GM21390 (cell line): ENCODE data around the gene MYL10.
"Not testable (repeated sequence)": the region's sequence is repeated elsewhere in the genome, so short reads cannot be mapped to it uniquely, and the experiment has no call there.

Experiments used
- ATAC-seq: cut with Tn5 transposase; IDR thresholded peaks from one replicate; pipeline ENCODE4 v1.9.1; 2021; ENCODE audit not compliant: unreplicated experiment

Gene MYL10

GRCh38 chr7:101620991-101621390 is 8.1 kb downstream of the MYL10 start:
- no peak for ATAC-seq

- ATAC-seq: no peak
Observed at GRCh38 chr7:101620395-101620794, 8.7 kb downstream of the MYL10 start.

DNA sequence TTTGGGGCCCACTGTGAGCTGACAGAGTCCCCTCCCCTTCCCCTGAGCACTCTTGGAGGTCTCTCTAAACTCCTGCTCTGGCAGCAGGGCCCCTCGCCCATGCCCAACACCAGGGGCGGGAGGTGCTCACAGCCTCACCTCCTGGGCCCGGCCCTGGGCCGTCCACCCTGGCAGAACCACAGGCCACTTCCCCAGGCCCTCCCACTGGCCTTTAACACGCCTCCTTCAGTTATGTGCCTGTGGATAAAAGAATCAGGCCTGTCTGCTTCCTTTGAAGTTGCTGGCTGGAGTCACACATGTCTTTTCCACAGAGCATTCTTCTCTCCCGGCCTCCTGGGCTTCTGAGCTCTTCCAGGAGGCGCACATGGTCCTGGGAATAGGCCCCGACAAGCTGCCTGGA is 10.2 kb downstream of the MYL10 start:
- ATAC-seq: no peak

DNA sequence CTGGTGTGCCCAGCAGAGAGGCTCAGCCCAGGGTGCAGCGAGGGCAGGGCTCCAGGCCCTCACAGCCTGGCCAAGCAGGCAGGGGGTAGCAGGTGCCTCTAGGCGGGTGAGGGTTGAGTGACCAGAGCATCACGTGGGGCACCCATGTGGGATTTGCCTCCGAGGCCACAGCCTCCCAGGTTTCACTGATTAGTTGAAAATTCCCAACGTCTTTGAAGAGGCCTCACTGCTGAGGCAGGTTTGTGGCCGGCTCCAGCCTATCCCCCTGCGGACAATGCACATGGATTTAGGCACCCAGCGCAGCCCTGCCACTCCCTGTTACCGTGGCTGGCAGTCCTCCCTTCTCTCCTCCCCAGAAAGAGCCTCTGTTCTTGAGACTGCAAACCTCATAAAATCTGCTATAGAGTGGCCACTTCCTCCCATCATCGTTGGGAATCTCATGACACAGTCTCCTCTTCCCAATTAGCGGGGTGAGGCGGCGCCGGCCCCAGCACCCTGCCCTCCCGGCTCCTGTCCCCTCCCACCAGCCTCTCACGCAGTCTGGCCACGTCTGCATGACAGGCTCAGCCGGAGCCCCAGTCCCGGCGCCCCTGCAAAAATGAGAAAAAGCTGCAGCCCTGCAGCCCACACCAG is 10.8 kb downstream of the MYL10 start:
- no peak for ATAC-seq

DNA sequence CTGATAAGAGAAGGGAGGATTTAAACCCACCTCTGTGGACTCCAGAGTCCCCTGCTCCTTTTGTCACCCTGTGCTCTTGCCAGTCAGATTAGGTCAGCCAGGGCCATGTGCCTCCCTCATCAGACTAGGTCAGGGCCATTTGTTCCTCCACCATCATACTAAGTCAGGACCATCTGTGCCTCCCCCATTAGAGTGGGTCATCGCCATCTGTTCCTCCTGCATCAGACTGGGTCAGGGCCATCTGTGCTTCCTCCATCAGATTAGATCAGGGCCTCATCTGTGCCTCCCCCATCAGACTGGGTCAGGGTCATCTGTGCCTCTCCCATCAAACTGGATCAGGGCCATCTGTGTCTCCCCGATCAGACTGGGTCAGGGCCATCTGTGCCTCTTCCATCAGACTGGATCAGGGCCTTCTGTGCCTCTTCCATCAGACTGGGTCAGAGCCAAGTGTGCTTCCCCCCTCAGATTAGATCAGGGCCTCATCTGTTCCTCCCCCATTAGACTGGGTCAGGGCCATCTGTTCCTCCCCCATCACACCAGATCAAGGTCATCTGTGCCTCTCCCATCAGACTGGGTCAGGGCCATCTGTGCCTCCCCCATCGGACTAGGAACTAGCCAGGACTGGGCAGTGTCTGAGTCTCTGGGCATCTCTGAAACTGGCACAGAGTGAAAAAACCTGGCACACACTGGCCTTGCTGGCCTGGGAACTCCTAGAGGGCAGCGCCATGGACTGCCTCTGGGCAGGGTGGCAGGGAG is 11.5 kb downstream of the MYL10 start:
- no peak for ATAC-seq

DNA sequence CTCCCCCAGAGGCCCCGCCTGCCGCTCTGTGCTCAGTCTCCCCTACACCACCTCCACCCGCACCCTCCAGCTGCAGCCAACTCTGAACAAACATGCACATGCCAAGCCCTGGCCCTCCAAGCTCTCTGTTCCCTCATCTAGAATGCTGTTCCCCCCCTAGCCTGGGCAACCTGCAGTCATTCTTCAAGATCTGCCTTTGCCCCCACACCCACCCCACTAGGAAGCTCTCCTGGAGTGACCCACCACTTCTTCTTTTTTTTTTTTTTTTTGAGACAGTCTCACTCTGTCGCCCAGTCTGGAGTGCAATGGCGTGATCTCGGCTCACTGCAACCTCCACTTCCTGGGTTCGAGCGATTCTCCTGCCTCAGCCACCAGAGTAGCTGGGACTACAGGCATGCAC is 13.7 kb downstream of the MYL10 start:
- no peak for ATAC-seq

DNA sequence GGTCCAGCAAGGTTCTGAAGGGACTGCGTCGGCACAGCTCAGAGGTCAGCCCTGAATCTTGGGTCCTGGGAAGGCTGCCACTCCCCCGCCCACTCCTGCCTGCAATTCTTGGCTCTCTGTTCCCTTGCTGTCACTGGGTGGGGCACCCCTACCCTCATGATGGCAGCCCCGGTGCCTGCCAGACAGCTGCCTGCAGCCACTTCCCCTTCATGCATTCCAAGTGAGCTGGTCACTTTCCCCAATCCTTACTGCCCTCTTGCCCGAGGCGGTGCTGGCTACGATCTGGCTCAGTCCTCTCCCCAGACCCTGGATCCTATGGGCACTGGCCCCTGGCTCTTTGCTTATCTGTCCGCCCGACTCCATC is 14.2 kb downstream of the MYL10 start:
- no peak for ATAC-seq

- ATAC-seq: no peak
Observed at GRCh38 chr7:101614098-101614938, 14.8 kb downstream of the MYL10 start.

GRCh38 chr7:101612885-101613515 is 16.1 kb downstream of the MYL10 start:
- no peak for ATAC-seq

DNA sequence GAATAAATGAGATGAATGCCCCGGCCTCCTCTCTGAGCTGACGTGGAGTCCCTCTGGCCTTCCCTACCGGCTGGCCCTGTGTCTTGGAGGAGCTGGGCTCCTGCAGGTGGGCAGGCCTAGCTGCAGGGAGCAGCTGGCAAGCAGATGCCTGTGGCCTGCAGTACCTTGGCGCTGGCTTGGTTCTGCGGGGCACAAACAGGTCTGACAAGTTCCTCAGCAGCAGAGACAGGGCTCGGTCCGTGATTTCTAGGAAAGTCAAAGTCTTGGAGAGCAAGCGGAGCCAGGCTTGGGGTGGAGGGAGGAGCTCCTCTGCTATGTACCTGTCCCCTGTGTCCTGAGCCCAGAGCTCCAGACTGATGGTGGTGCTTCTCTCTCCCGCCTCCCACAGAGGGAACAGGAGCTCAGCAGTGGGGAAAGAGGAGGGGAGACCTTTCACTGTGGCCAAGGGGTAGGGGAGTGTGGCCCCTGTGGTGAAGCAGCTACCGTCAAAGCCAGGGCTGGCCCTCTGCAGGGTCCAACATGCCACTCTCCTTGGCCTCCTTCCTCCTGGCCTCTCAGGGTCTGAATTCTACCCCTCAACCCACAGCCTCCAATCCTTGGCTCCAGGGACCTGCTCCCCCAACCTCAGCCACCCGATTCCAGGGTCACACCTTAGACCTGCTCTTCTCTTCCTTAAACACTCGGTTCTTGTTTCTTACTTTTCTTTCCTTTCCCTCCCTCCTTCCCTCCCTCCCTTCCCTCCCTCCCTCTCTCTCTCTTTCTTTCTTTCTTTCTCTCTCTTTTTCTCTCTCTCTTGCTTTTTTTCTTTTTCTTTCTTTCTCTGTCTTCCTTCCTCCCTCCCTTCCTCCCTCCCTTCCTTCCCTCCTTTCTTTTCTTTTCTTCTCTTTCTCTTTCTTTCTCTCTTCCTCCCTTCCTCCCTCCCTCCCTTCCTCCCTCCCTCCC is 20.1 kb downstream of the MYL10 start:
- ATAC-seq: no peak

DNA sequence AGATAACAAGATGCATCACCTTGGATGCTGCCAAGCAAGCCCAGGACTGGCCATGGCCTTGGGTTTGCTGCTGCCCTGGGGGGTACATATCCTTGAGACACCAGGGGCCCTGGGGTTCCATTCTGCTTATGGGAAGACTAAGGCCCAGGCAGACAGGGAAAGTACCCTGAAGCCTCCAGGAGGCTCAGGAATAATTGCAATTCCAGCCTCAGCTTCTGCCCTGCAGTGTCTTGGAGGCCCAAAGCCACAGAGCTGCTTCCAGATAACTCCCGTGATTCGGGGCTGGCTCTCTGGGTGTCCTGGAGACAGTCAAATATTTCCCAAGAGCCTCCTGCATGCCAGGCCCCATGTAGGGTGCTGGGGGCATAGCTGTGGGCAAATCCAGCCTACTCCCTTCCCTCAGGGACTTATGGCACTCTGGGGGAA is 22.6 kb downstream of the MYL10 start:
- ATAC-seq: no peak

DNA sequence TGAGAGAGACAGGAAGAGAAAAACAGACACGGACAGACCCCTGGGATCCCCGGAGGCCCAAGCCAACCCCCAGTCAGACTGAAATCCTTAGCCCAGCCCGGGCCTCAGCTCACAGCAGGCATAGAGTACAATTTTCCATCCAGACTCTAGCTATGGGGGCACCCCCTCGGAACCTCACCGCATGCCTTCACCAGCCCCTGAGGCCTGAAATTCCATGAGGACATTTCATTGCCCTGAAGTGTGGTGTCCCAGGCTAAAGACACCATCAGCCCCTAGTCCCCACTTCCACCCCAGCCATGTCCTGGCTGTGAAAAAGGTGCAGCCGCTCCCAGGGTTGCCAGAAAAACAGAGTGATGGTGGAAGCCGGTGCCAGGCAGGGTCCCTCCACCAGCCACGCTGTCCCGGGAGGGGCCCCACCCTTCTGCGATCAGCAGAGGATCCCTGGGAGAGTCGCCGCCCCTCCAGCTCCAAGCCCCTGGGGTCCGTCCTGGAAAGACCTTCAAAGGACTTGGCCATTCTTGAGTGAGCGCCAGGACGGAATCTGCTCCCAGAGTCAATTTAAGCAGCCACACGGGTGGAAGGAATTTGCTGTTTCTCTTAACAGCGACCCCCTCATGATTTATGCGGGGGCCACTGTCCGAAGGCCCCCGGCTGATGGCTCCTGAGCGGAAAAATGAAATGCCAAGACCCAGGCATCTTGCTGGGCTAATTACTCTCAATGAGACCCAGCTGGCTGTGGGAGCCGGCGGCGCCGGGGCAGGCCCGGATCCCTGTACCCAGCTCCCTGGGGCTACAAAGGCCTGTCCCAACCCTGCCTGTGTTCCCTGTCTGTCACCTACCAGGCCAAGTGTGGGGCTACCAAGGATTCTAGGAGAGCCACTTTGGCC is 23.2 kb downstream of the MYL10 start:
- no peak for ATAC-seq

DNA sequence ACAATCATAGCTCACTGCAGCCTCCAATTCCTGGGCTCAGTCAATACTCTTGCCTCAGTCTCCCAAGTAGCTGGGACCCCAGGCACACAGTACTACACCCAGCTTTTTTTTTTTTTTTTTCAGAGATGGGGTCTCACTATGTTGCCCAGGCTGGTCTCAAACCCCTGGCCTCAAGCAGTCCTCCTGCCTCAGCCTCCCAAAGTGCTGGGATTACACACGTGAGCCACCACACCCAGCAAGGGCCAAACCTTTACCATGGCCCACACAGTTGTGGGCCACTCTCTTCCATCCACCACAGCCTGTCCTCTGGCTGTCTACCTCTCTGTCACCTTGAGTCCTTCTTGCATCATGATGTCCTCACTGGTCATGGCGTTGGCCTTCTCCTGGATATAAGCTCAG is 24.2 kb downstream of the MYL10 start:
- ATAC-seq: not testable (repeated sequence)

- no peak for ATAC-seq
Observed at GRCh38 chr7:101604331-101604933, 24.7 kb downstream of the MYL10 start.

DNA sequence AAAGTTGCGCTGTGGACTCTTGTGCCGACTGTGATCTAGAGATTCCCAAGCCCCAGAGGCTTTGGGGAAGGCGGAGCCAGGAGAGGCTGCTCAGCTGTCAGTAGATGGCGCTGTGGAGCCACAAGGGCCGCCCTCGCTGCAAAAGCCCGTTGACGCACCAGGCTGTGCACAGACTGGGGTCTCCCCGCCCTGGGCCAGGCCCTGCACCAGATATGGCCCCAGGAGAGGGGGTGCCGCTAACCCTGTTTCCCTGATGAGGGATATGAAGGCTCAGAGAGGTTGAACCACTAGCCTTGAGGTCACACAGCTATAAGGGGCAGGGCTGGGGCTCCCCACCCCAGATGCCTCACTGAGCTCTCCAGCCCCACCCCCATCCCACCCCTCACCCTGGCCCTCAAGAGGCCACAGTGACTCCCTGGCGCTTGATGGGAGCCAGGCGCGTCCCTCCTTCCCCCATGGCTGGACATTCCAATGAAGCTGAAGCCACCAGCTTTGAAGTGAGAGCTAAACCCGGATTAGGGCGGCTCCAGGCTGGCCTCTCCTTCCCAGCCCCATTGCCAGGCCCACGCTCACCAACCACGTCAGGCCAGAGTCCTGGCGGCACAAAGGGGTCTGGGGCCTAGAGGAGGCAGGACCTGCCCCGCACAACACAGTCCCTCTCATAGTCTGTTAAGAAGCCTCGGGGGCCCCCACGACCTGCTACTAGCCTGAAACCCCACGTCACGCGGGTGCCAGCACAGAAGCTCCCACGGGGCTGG is 26.4 kb downstream of the MYL10 start:
- ATAC-seq: peak; percentile 69

GRCh38 chr7:101602082-101602481 is 27.0 kb downstream of the MYL10 start:
- no peak for ATAC-seq

- ATAC-seq: no peak
Observed at GRCh38 chr7:101599787-101600186, 29.3 kb downstream of the MYL10 start.
